GDM1 (cell line): Measurements from ENCODE around the gene AVPR2.

Experiments used
- DNase-seq: peaks from one replicate; lab custom pipeline; 2025; lab: John Stamatoyannopoulos, UW

The AVPR2 gene

GRCh38 chrX:153885968-153886903 is 18.2 kb upstream of the AVPR2 start, which contains the start of gene L1CAM:
Gene L1CAM, minus strand, starts transcription at chrX:153886173. Its CDS starts 10,337 bp downstream, at chrX:153875836.
- DNase-seq: no peak

- DNase-seq: no peak
These were observed 17.6 kb upstream of the AVPR2 start for GRCh38 chrX:153886915-153887314.

- DNase-seq: no peak
These were observed 17.1 kb upstream of the AVPR2 start for GRCh38 chrX:153887385-153887784.

- no peak for DNase-seq
These were observed 16.1 kb upstream of the AVPR2 start for GRCh38 chrX:153888344-153888743.

- no peak for DNase-seq
These were observed 15.3 kb upstream of the AVPR2 start for GRCh38 chrX:153889123-153889522.

- DNase-seq: no peak
These were observed 6.6 kb upstream of the AVPR2 start for GRCh38 chrX:153897899-153898298.

- peak; percentile 80 for DNase-seq
These were observed 3.4 kb upstream of the AVPR2 start for GRCh38 chrX:153900831-153901752.

- DNase-seq: no peak
These were observed 2.7 kb upstream of the AVPR2 start for GRCh38 chrX:153901753-153902140.

- no peak for DNase-seq
These were observed 2.1 kb upstream of the AVPR2 start for GRCh38 chrX:153902385-153902784.

GRCh38 chrX:153903238-153903980 is 1.1 kb upstream of the AVPR2 start:
- no peak for DNase-seq

GRCh38 chrX:153905481-153906095 is 1.1 kb downstream of the AVPR2 start:
- DNase-seq: no peak

- DNase-seq: no peak
These were observed 1.8 kb downstream of the AVPR2 start for GRCh38 chrX:153906126-153906917.

- no peak for DNase-seq
These were observed 3.0 kb downstream of the AVPR2 start for GRCh38 chrX:153907456-153907855.

- no peak for DNase-seq
These were observed 3.9 kb downstream of the AVPR2 start for GRCh38 chrX:153908219-153908860.

- DNase-seq: no peak
These were observed 4.8 kb downstream of the AVPR2 start for GRCh38 chrX:153909024-153909979.

GRCh38 chrX:153909980-153910360 is 5.5 kb downstream of the AVPR2 start:
- no peak for DNase-seq

GRCh38 chrX:153910446-153910845 is 6.0 kb downstream of the AVPR2 start:
- no peak for DNase-seq

GRCh38 chrX:153911798-153912197 is 7.3 kb downstream of the AVPR2 start:
- no peak for DNase-seq

GRCh38 chrX:153913211-153913610 is 8.7 kb downstream of the AVPR2 start:
- DNase-seq: no peak
